ENCODE measurements around the gene DCBLD1.

DNA sequence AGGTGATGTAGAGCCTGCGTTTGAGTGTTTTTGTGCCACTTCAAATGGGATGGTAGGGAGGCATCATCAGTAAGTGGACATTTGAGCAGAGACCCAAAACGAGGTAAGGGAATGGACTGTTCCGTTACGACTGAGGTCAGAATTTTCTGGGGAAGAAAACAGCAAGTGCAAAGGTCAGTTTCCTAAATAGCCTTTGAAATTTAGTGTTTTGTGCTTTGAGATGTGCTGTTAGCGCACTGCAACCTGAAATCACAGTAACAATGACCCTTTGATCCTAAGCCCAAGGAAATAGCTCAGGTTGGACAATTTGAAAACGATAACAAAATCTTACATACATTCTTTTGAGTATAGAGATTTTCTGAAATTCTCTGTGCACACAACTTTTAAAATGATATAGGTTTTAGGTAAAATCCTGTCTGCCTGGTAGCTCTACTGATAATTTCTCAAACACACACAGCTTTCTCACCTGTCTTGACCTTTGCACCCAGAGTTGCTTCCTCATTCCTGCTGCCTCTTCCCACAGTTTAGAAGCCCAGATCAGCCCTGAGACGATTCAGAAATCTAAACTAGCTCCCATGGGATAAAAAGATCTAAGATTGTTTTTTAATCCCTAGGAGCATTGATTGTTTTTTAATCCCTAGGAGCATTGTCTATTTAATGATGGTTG is 22.1 kb downstream of the DCBLD1 start:
- TF ChIP-seq, protein P1, sequence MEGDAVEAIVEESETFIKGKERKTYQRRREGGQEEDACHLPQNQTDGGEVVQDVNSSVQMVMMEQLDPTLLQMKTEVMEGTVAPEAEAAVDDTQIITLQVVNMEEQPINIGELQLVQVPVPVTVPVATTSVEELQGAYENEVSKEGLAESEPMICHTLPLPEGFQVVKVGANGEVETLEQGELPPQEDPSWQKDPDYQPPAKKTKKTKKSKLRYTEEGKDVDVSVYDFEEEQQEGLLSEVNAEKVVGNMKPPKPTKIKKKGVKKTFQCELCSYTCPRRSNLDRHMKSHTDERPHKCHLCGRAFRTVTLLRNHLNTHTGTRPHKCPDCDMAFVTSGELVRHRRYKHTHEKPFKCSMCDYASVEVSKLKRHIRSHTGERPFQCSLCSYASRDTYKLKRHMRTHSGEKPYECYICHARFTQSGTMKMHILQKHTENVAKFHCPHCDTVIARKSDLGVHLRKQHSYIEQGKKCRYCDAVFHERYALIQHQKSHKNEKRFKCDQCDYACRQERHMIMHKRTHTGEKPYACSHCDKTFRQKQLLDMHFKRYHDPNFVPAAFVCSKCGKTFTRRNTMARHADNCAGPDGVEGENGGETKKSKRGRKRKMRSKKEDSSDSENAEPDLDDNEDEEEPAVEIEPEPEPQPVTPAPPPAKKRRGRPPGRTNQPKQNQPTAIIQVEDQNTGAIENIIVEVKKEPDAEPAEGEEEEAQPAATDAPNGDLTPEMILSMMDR (IDR thresholded peaks at IDR 0.05) = no peak
- TF ChIP-seq ZFX (IDR thresholded peaks at IDR 0.05; ENCODE audit: borderline replicate concordance) = no peak
